Lower leg skin (tissue), 4 donors: Measurements from ENCODE around the gene TBXAS1. TPM values are rescaled to one million over a fixed set of nuclear protein-coding genes. Genes with fewer than 3 reads are reported as not detected.
"Not testable (repeated sequence)": the region's sequence is repeated elsewhere in the genome, so short reads cannot be mapped to it uniquely, and the experiment has no call there.

Source experiments
- DNase-seq, 2 donors: peaks; one replicate each; pipeline ENCODE4 v3.0.0-alpha.2; 2019; ENCODE audit warnings: low spot score in 2 of 2
- H3K4me3 ChIP-seq: fragments of 200-600 bp; sonication (generic); 2 replicates; pipeline ENCODE4 v1.5.1; 2017; ENCODE audit warnings: mild to moderate bottlenecking, low read depth; ENCODE audit not compliant: poor library complexity, severe bottlenecking
- CTCF ChIP-seq, 3 donors: fragments of 450-650 bp; IDR thresholded peaks; one replicate each; pipeline ENCODE4 v1.5.1; 2016; ENCODE audit warnings: antibody characterized with exemption in 3 of 3, mild to moderate bottlenecking in 3 of 3, moderate library complexity in 2 of 3
- POLR2A ChIP-seq, 2 donors: fragments of 450-650 bp; IDR thresholded peaks; one replicate each; pipeline ENCODE4 v1.6.1; 2016 to 2017; ENCODE audit warnings: antibody characterized with exemption in 2 of 2, mild to moderate bottlenecking in 1 of 2, moderate library complexity in 1 of 2
- WGBS, 2 donors: methylation state at CpG; one replicate each; pipeline ENCODE4 v1.1.5; 2018; 5-methylcytosine and 5-hydroxymethylcytosine counted together
- intact Hi-C: fragments of 100-400 bp; cut with DNase I; formaldehyde crosslinking; loops from one replicate; pipeline ENCODE4 v1.15.0; 2023; ENCODE audit warnings: low total_unique reads
- total RNA-seq, 4 donors: library from RNA; depleted of rRNA; stranded (reverse); fragments of >200 nt; gene quantifications; one replicate each; pipeline ENCODE4 v1.1.0, GENCODE V29; 2016

Gene TBXAS1
- total RNA-seq, 4 donors from 2014 or later = 0.91 to 9.9 (median 2.4) TPM

GRCh38 chr7:139827042-139827441 is 2.0 kb upstream of the TBXAS1 start:
- H3K4me3 ChIP-seq = no peak overlapping the region
- intact Hi-C loops = no loop called here
- DNase-seq = peak in 1 of 2 donors; percentile 3
- TF ChIP-seq CTCF (IDR thresholded peaks at IDR 0.05) (no peak), POLR2A (IDR thresholded peaks at IDR 0.05) (no peak)

- no peak for DNase-seq
- no peak for TF ChIP-seq POLR2A (IDR thresholded peaks at IDR 0.05)
- TF ChIP-seq CTCF (IDR thresholded peaks at IDR 0.05) = no peak
- WGBS, 2 donors = 89 to 91% methylated on average over 2 of the region's 2 CpGs
- no peak overlapping the region for H3K4me3 ChIP-seq
- intact Hi-C loops = no loop called here
Measured at GRCh38 chr7:139828446-139828845, 618 bp upstream of the TBXAS1 start.

GRCh38 chr7:139829775-139830117 is 682 bp downstream of the TBXAS1 start:
- intact Hi-C loops = no loop called here
- no peak for DNase-seq
- no peak overlapping the region for H3K4me3 ChIP-seq
- no peak for TF ChIP-seq CTCF (IDR thresholded peaks at IDR 0.05)
- no peak for TF ChIP-seq POLR2A (IDR thresholded peaks at IDR 0.05)
- WGBS, 2 donors = 72 to 74% methylated on average over 3 of the region's 3 CpGs

GRCh38 chr7:139830292-139830691 is 1.2 kb downstream of the TBXAS1 start:
- intact Hi-C loops = no loop called here
- WGBS, 2 donors = 64 to 73% methylated on average over 4 of the region's 4 CpGs
- no peak overlapping the region for H3K4me3 ChIP-seq
- peak in 1 of 2 donors; percentile 8 for DNase-seq
- TF ChIP-seq POLR2A (IDR thresholded peaks at IDR 0.05) (no peak), CTCF (IDR thresholded peaks at IDR 0.05) (no peak)

GRCh38 chr7:139830782-139831501 is 1.9 kb downstream of the TBXAS1 start:
- WGBS, 2 donors = 73 to 90% methylated on average over 3 of the region's 3 CpGs
- intact Hi-C loops = no loop called here
- H3K4me3 ChIP-seq = no peak overlapping the region
- peak in 1 of 2 donors; percentile 65 for DNase-seq
- no peak for TF ChIP-seq CTCF (IDR thresholded peaks at IDR 0.05)
- TF ChIP-seq POLR2A (IDR thresholded peaks at IDR 0.05) = no peak

GRCh38 chr7:139835848-139836247 is 6.8 kb downstream of the TBXAS1 start:
- 72 to 80% methylated on average over 1 of the region's 1 CpG for WGBS, 2 donors

GRCh38 chr7:139837291-139837690 is 8.2 kb downstream of the TBXAS1 start:
- WGBS, 2 donors = 91 to 92% methylated on average over 4 of the region's 4 CpGs
- intact Hi-C loops, DNase-seq, H3K4me3 ChIP-seq: not testable (repeated sequence)

More at GRCh38 chr7:139835848-139836247, 6.8 kb downstream of the TBXAS1 start:
- intact Hi-C loops, H3K4me3 ChIP-seq, DNase-seq: not testable (repeated sequence)
